Bronchial epithelial cell (primary cell): Measurements from ENCODE around the gene ABCD1. TPM values are rescaled to one million over a fixed set of nuclear protein-coding genes. Genes with fewer than 3 reads are reported as not detected.
A peak's percentile ranks its signal among the peaks of the same experiment; 100 is the strongest.
"Not testable (repeated sequence)": the region's sequence is repeated elsewhere in the genome, so short reads cannot be mapped to it uniquely, and the experiment has no call there.

Source experiments
- DNase-seq: peaks from one replicate; pipeline ENCODE4 v3.0.0-alpha.2; 2010; ENCODE audit warnings: low read depth
- FAIRE-seq: peaks from 2 replicates; lab custom pipeline; 2011; peaks lifted over from hg19 to GRCh38; lab: Jason Lieb, UNC
- H3K27me3 ChIP-seq: 2 replicates; pipeline ENCODE4 v1.5.1; 2011; ENCODE audit warnings: low read length; ENCODE audit not compliant: control insufficient read depth, insufficient read depth
- H3K36me3 ChIP-seq: 2 replicates; pipeline ENCODE4 v1.5.1; 2011; ENCODE audit warnings: low read length; ENCODE audit not compliant: control insufficient read depth, insufficient read depth
- H3K4me3 ChIP-seq: 2 replicates; pipeline ENCODE4 v1.5.1; 2011; ENCODE audit warnings: mild to moderate bottlenecking, low read depth, low read length, control low read depth
- CTCF ChIP-seq: IDR thresholded peaks from 2 replicates; pipeline ENCODE4 v1.5.1; 2011; ENCODE audit warnings: mild to moderate bottlenecking, moderate library complexity, low read length, control low read depth, inconsistent platforms; ENCODE audit not compliant: insufficient read depth, severe bottlenecking
- total RNA-seq: library from RNA; depleted of rRNA; stranded (reverse); fragments of >200 nt; gene quantifications from 2 replicates; pipeline ENCODE4 v1.2.1, GENCODE V29; 2014

ABCD1 gene
- total RNA-seq, 1 donor from 2014 or later: 1.8 TPM

GRCh38 chrX:153688911-153689590 is 35.6 kb upstream of the ABCD1 start:
- Histone ChIP-seq H3K27me3 (no peaks in the 10 kb centered on the region), H3K4me3 (peak overlapping the region; percentile 50), H3K36me3 (peaks cover 7% of the 10 kb centered on the region)
- no peak for TF ChIP-seq CTCF
- FAIRE-seq (no peak), DNase-seq (no peak)

- TF ChIP-seq CTCF: peak; percentile 26
- FAIRE-seq (no peak), DNase-seq (peak; percentile 46)
- Histone ChIP-seq H3K27me3 (no peaks in the 10 kb centered on the region), H3K36me3 (peaks cover 7% of the 10 kb centered on the region), H3K4me3 (peak overlapping the region; percentile 50)
Measured at GRCh38 chrX:153689654-153690465, 34.8 kb upstream of the ABCD1 start.

GRCh38 chrX:153690466-153690865 is 34.2 kb upstream of the ABCD1 start:
- FAIRE-seq (no peak), DNase-seq (no peak)
- peaks cover 7% of the 10 kb centered on the region for H3K36me3 ChIP-seq
- TF ChIP-seq CTCF: no peak
- no peak overlapping the region for H3K4me3 ChIP-seq
- no peaks in the 10 kb centered on the region for H3K27me3 ChIP-seq

GRCh38 chrX:153691032-153691827 is 33.4 kb upstream of the ABCD1 start:
- not testable (repeated sequence) for H3K4me3 ChIP-seq, H3K27me3 ChIP-seq, FAIRE-seq, H3K36me3 ChIP-seq, DNase-seq

- Histone ChIP-seq H3K4me3 (no peak overlapping the region), H3K36me3 (peaks cover 7% of the 10 kb centered on the region), H3K27me3 (no peaks in the 10 kb centered on the region)
- no peak for FAIRE-seq
- no peak for DNase-seq
- no peak for TF ChIP-seq CTCF
Measured at GRCh38 chrX:153692003-153692402, 32.7 kb upstream of the ABCD1 start.
